Measurements from ENCODE around the gene HECTD1. TPM values are rescaled to one million over a fixed set of nuclear protein-coding genes. Genes with fewer than 3 reads are reported as not detected.

The HECTD1 gene
- total RNA-seq, 4 donors from 2014 or later, result 222 to 294 (median 244) TPM

- TF ChIP-seq CTCF (IDR thresholded peaks at IDR 0.05; ENCODE audit: low read depth), result no peak
Observed at GRCh38 chr14:31118892-31119291, 88.7 kb downstream of the HECTD1 start.

GRCh38 chr14:31113794-31114193 lies 93.8 kb downstream of the HECTD1 start:
- TF ChIP-seq CTCF (IDR thresholded peaks at IDR 0.05; ENCODE audit: low read depth), result no peak

GRCh38 chr14:31110872-31111271 lies 96.7 kb downstream of the HECTD1 start:
- no peak for TF ChIP-seq CTCF (IDR thresholded peaks at IDR 0.05; ENCODE audit: low read depth)

- no peak for TF ChIP-seq CTCF (IDR thresholded peaks at IDR 0.05; ENCODE audit: low read depth)
Observed at GRCh38 chr14:31109257-31109656, 98.3 kb downstream of the HECTD1 start.

- TF ChIP-seq CTCF (IDR thresholded peaks at IDR 0.05; ENCODE audit: low read depth), result no peak
Observed at GRCh38 chr14:31106768-31107167, 100.8 kb downstream of the HECTD1 start.

GRCh38 chr14:31097081-31097480 lies 110.5 kb downstream of the HECTD1 start:
- no peak for TF ChIP-seq CTCF (IDR thresholded peaks at IDR 0.05; ENCODE audit: low read depth)

GRCh38 chr14:31096255-31096654 lies 111.3 kb downstream of the HECTD1 start:
- no peak for TF ChIP-seq CTCF (IDR thresholded peaks at IDR 0.05; ENCODE audit: low read depth)

Measured in subcutaneous adipose tissue (tissue), 4 donors.